Endothelial cell of umbilical vein (primary cell): ENCODE data around the gene NOX5. TPM values are rescaled to one million over a fixed set of nuclear protein-coding genes. Genes with fewer than 3 reads are reported as not detected.

Experiments used
- BruUV-seq: library from RNA; stranded (reverse); fragments of 400-500 nt; replicated peaks from 2 replicates; lab custom pipeline; 2021; lab: Mats Ljungman, UMichigan
- CTCF ChIA-PET: fragments of 300-600, 350-600 bp; sonication (Branson Sonifier 250); formaldehyde crosslinking; loops from one replicate; lab custom pipeline; 2021; ENCODE audit warnings: antibody characterized with exemption, inconsistent platforms; lab: Charles Lee
- POLR2A ChIA-PET: fragments of 300-600, 350-600 bp; sonication (Branson Sonifier 250); formaldehyde crosslinking; loops from one replicate; lab custom pipeline; 2021; ENCODE audit warnings: antibody characterized with exemption, inconsistent platforms; lab: Charles Lee
- DNase-seq: peaks from one replicate; pipeline ENCODE4 v3.0.0-alpha.2; 2011; ENCODE audit warnings: low read depth, low spot score
- FAIRE-seq: peaks from 2 replicates; lab custom pipeline; 2011; peaks lifted over from hg19 to GRCh38; lab: Jason Lieb, UNC
- H2AFZ ChIP-seq: 2 replicates; pipeline ENCODE4 v1.6.0; 2012; ENCODE audit warnings: low read depth, low read length, control low read depth, inconsistent platforms
- H3K27ac ChIP-seq: 2 replicates; pipeline ENCODE4 v1.5.1; 2011; ENCODE audit warnings: low read depth, mild to moderate bottlenecking, control low read depth, low read length, moderate library complexity; ENCODE audit not compliant: insufficient read depth
- H3K27me3 ChIP-seq, 2 experiments: 2 replicates each; pipeline versions ENCODE4 v1.6.0 to v1.6.1; 2011; ENCODE audit warnings: low read length in 2 of 2, mixed read lengths in 1 of 2; ENCODE audit not compliant: control insufficient read depth in 2 of 2, insufficient read depth in 2 of 2
- H3K36me3 ChIP-seq, 2 experiments: 2 replicates in 1 of 2; 3 replicates in 1 of 2; pipeline ENCODE4 v1.5.1; 2011; ENCODE audit warnings: low read length in 2 of 2, mild to moderate bottlenecking in 1 of 2, moderate library complexity in 1 of 2; ENCODE audit not compliant: control insufficient read depth in 2 of 2, insufficient read depth in 2 of 2; ENCODE audit errors: extremely low read depth in 1 of 2
- H3K4me1 ChIP-seq: 3 replicates; pipeline ENCODE4 v1.5.1; 2011; ENCODE audit warnings: mild to moderate bottlenecking, low read length; ENCODE audit not compliant: control insufficient read depth, insufficient read depth; ENCODE audit errors: extremely low read depth
- H3K4me2 ChIP-seq: 2 replicates; pipeline ENCODE4 v1.6.1; 2011; ENCODE audit warnings: low read length, control low read depth, mixed read lengths; ENCODE audit not compliant: insufficient read depth
- H3K4me3 ChIP-seq, 3 experiments: fragments of 200-600 bp in 1 of 3; sonication (generic), shearing (Covaris generic) in 1 of 3; replicated peaks in 1 of 3; 2 replicates each; pipeline ENCODE4 v1.5.1; 2011 to 2016; ENCODE audit warnings: control low read depth in 3 of 3, low read length in 3 of 3, mild to moderate bottlenecking in 2 of 3, inconsistent platforms in 1 of 3, low read depth in 1 of 3, moderate library complexity in 1 of 3; ENCODE audit not compliant: insufficient read depth in 1 of 3
- H3K79me2 ChIP-seq: 2 replicates; pipeline ENCODE4 v1.6.0; 2012; ENCODE audit warnings: low read length, inconsistent platforms; ENCODE audit not compliant: control insufficient read depth, insufficient read depth
- H3K9ac ChIP-seq: replicated peaks from 2 replicates; pipeline ENCODE3; 2011; ENCODE audit warnings: low read length, control low read depth; ENCODE audit not compliant: insufficient read depth; ENCODE audit errors: extremely low read depth
- H3K9me1 ChIP-seq: replicated peaks from 3 replicates; pipeline ENCODE4 v1.6.0; 2011; ENCODE audit warnings: mild to moderate bottlenecking, low read length; ENCODE audit not compliant: control insufficient read depth, insufficient read depth; ENCODE audit errors: extremely low read depth
- H3K9me3 ChIP-seq: replicated peaks from 2 replicates; pipeline ENCODE4 v1.5.1; 2012; ENCODE audit warnings: low read length, inconsistent platforms; ENCODE audit not compliant: control insufficient read depth, insufficient read depth
- H4K20me1 ChIP-seq: replicated peaks from 2 replicates; pipeline ENCODE3; 2011; ENCODE audit warnings: mild to moderate bottlenecking, low read length; ENCODE audit not compliant: control insufficient read depth, insufficient read depth; ENCODE audit errors: extremely low read depth
- CTCF ChIP-seq, 2 donors: IDR thresholded peaks; 1 replicate in 1 of 2; 2 replicates in 1 of 2; pipeline ENCODE4 v1.5.1; 2011; ENCODE audit warnings: low read length in 2 of 2, mild to moderate bottlenecking in 2 of 2, moderate library complexity in 2 of 2, control low read depth in 1 of 2, inconsistent platforms in 1 of 2, low read depth in 1 of 2; ENCODE audit not compliant: insufficient read depth in 1 of 2; ENCODE audit errors: extremely low read depth in 1 of 2
- EZH2 ChIP-seq: IDR thresholded peaks from 2 replicates; pipeline ENCODE4 v1.6.1; 2012; ENCODE audit warnings: borderline replicate concordance, low read depth, mild to moderate bottlenecking, moderate library complexity, low read length, inconsistent platforms; ENCODE audit not compliant: severe bottlenecking
- FOS ChIP-seq: IDR thresholded peaks from 2 replicates; pipeline ENCODE4 v1.6.1; 2011; ENCODE audit warnings: mild to moderate bottlenecking, low read length, moderate library complexity, borderline replicate concordance; ENCODE audit not compliant: insufficient read depth
- GATA2 ChIP-seq: IDR thresholded peaks from 2 replicates; pipeline ENCODE4 v1.7.0; 2011; ENCODE audit warnings: low read depth, mild to moderate bottlenecking, moderate library complexity, mixed read lengths, low read length; ENCODE audit not compliant: insufficient read length, insufficient read depth
- JUN ChIP-seq: IDR thresholded peaks from 2 replicates; pipeline ENCODE4 v1.6.1; 2011; ENCODE audit warnings: borderline replicate concordance, low read depth; ENCODE audit not compliant: insufficient read length, insufficient read depth
- MAX ChIP-seq: IDR thresholded peaks from 2 replicates; pipeline ENCODE4 v1.6.1; 2011; ENCODE audit not compliant: insufficient read depth, insufficient read length
- MYC ChIP-seq: IDR thresholded peaks from one replicate; pipeline ENCODE4 v1.6.1; 2011; ENCODE audit warnings: mild to moderate bottlenecking, low read depth, low read length
- POLR2A ChIP-seq: IDR thresholded peaks from 2 replicates; pipeline ENCODE4 v1.6.1; 2012; ENCODE audit warnings: low read depth, mild to moderate bottlenecking, control low read depth, low read length
- POLR2AphosphoS5 ChIP-seq: IDR thresholded peaks from 2 replicates; pipeline ENCODE4 v1.6.1; 2012; ENCODE audit warnings: low read depth, mild to moderate bottlenecking, control low read depth, low read length, moderate library complexity; ENCODE audit not compliant: insufficient read depth
- dilution Hi-C: fragments of 300-500 bp; cut with MboI; formaldehyde crosslinking; loops from one replicate; pipeline ENCODE4 v1.15.0; 2019; ENCODE audit warnings: low sequenced_read_pairs; ENCODE audit not compliant: extremely low pct_ligation_motif_present
- intact Hi-C: fragments of 100-400 bp; cut with micrococcal nuclease; formaldehyde crosslinking; loops from one replicate; pipeline ENCODE4 v1.10.0; 2022
- polyA plus RNA-seq, 4 experiments: library from polyadenylated mRNA; depleted of rRNA in 3 of 4; stranded (reverse) in 3 of 4; unstranded in 1 of 4; fragments of >200 nt; gene quantifications; 2 replicates each; pipeline versions ENCODE4 v1.2.1 to v1.2.3, GENCODE V29; 2011 to 2012; ENCODE audit warnings: missing spikeins in 1 of 4
- total RNA-seq: library from RNA; stranded (reverse); gene quantifications from 2 replicates; pipeline ENCODE4 v1.2.3, GENCODE V29; 2021

NOX5 gene
- total and polyA plus RNA-seq, 2 donors (not counting 3 experiments of a cell fraction or from before 2014, with no cell fraction given) = 0.08 TPM; not detected in 1

GRCh38 chr15:68982976-68983563, 31.4 kb upstream of the NOX5 start:
- no TSS peak for BruUV-seq
- H3K4me3 ChIP-seq = no peak overlapping the region
- no peaks in the 10 kb centered on the region for H4K20me1 ChIP-seq
- H3K27ac ChIP-seq = no peak overlapping the region
- dilution Hi-C loops (no loop called here), intact Hi-C loops (no loop called here)
- H3K27me3 ChIP-seq = peaks cover 3 to 4% of the 10 kb centered on the region in 2 experiments
- no peak overlapping the region for H3K9ac ChIP-seq
- no peaks in the 10 kb centered on the region for H3K9me1 ChIP-seq
- no peak overlapping the region for H3K4me2 ChIP-seq
- DNase-seq (no peak), FAIRE-seq (no peak)
- no peak overlapping the region for H2AFZ ChIP-seq
- CTCF ChIA-PET = no interaction called here
- TF ChIP-seq EZH2 = no peak
- TF ChIP-seq GATA2 = no peak
- TF ChIP-seq FOS = no peak
- no peak for TF ChIP-seq MAX
- no peak for TF ChIP-seq POLR2AphosphoS5
- TF ChIP-seq CTCF (IDR thresholded peaks at IDR 0.05; ENCODE audit: extremely low read depth in 1 of 2, insufficient read depth in 1 of 2, low read depth in 1 of 2, low read length in 2 of 2) = no peak
- no peak for TF ChIP-seq MYC
- TF ChIP-seq POLR2A = no peak
- no peak for TF ChIP-seq JUN
- no peaks in the 10 kb centered on the region for H3K9me3 ChIP-seq
- H3K36me3 ChIP-seq = no peaks in the 10 kb centered on the region
- no peaks in the 10 kb centered on the region for H3K4me1 ChIP-seq
- no peaks in the 10 kb centered on the region for H3K79me2 ChIP-seq
- POLR2A ChIA-PET = no interaction called here
